HepG2 (cell line): ENCODE data around the gene PLIN5. TPM values are rescaled to one million over a fixed set of nuclear protein-coding genes. Genes with fewer than 3 reads are reported as not detected.

Source experiments
- CSRNP2 ChIP-seq: sonication (generic); formaldehyde crosslinking; conservative IDR thresholded peaks from 2 replicates; pipeline ENCODE4 v1.8.0; 2022; ENCODE audit warnings: low read depth, missing genetic modification reagents
- GPBP1L1 ChIP-seq: sonication (generic); formaldehyde crosslinking; IDR thresholded peaks from 2 replicates; pipeline ENCODE4 v1.5.0; 2020; ENCODE audit warnings: mild to moderate bottlenecking, missing genetic modification reagents
- KLF9 ChIP-seq: IDR thresholded peaks from 2 replicates; pipeline ENCODE4 v1.6.1; 2016; ENCODE audit warnings: low read depth
- NR2F6 ChIP-seq, 2 experiments: IDR thresholded peaks; 2 replicates each; pipeline ENCODE4 v1.6.1; 2016; ENCODE audit warnings: antibody characterized with exemption in 1 of 2, mild to moderate bottlenecking in 1 of 2
- THAP11 ChIP-seq: IDR thresholded peaks from 2 replicates; pipeline ENCODE4 v1.6.1; 2016; ENCODE audit warnings: missing biosample characterization, missing genetic modification reagents
- ZBTB33 ChIP-seq: sonication (generic); formaldehyde crosslinking; IDR thresholded peaks from 2 replicates; pipeline ENCODE4 v1.4.0; 2020; ENCODE audit warnings: missing genetic modification reagents
- ZEB1 ChIP-seq: IDR thresholded peaks from 2 replicates; pipeline ENCODE4 v1.6.1; 2012; ENCODE audit warnings: mild to moderate bottlenecking, low read depth, inconsistent platforms; ENCODE audit not compliant: insufficient replicate concordance
- ZHX2 ChIP-seq, 2 experiments: sonication (generic) in 1 of 2; formaldehyde crosslinking in 1 of 2; IDR thresholded peaks; 2 replicates each; pipeline versions ENCODE4 v1.6.1 to v1.9.0; 2014 to 2022; ENCODE audit warnings: antibody characterized with exemption in 1 of 2, borderline replicate concordance in 1 of 2, inconsistent platforms in 1 of 2, low read depth in 1 of 2, missing genetic modification reagents in 1 of 2
- ZNF646 ChIP-seq: sonication (generic); formaldehyde crosslinking; IDR thresholded peaks from 2 replicates; pipeline ENCODE4 v1.9.0; 2021; ENCODE audit warnings: mild to moderate bottlenecking, missing genetic modification reagents
- polyA plus RNA-seq, 8 experiments: library from polyadenylated mRNA; depleted of rRNA in 3 of 8; stranded (reverse) in 7 of 8; unstranded in 1 of 8; fragments of >200 nt; fragmentation: Illumina TruSeq in 4 of 8; extraction: Trizol in 4 of 8; gene quantifications; 2 replicates each; pipeline versions ENCODE4 v1.2.1 to v1.2.3, GENCODE V29; 2011 to 2016; ENCODE audit warnings: low read depth in 4 of 8, missing spikeins in 1 of 8, mixed read lengths in 1 of 8; ENCODE audit not compliant: insufficient read depth in 1 of 8
- total RNA-seq, 5 experiments: library from RNA; depleted of rRNA; stranded (reverse); fragments of >200 nt; fragmentation: Illumina TruSeq; extraction: Trizol; gene quantifications; 2 replicates each; pipeline ENCODE4 v1.2.3, GENCODE V29; 2016; ENCODE audit warnings: low read depth in 1 of 5

Gene PLIN5
- total and polyA plus RNA-seq, 2 of the 13 experiments (the other 11 are each of a cell fraction or from before 2014, with no cell fraction given): 1.8 to 4.8 TPM

- TF ChIP-seq ZHX2 (IDR thresholded peaks at IDR 0.05; ENCODE audit: low read depth) (no peak), ZHX2 (CRISPR knock-in tag; IDR thresholded peaks at IDR 0.05; ENCODE audit: borderline replicate concordance) (no peak), ZNF646 (CRISPR knock-in tag) (no peak), THAP11 (CRISPR knock-in tag) (0 out of 2 replicates have a peak, but pooled peaks have one; percentile 19), KLF9 (CRISPR knock-in tag) (no peak), NR2F6 (IDR thresholded peaks at IDR 0.05) (no peak), NR2F6 (CRISPR knock-in tag; IDR thresholded peaks at IDR 0.05) (peak; percentile 51; the same call in 1 of the 2 replicates), CSRNP2 (CRISPR knock-in tag) (no peak), ZEB1 (no peak), ZBTB33 (peak; percentile 79), GPBP1L1 (CRISPR knock-in tag) (no peak)
Measured at GRCh38 chr19:4575267-4576015, 40.4 kb upstream of the PLIN5 start (continued).
